ENCODE data around the gene ROR1. TPM values are rescaled to one million over a fixed set of nuclear protein-coding genes. Genes with fewer than 3 reads are reported as not detected.
"Not testable (repeated sequence)": the region's sequence is repeated elsewhere in the genome, so short reads cannot be mapped to it uniquely, and the experiment has no call there.

Gene ROR1
- total and polyA plus RNA-seq, 5 donors from 2014 or later, result not detected

GRCh38 chr1:64095832-64096231, 322.0 kb downstream of the ROR1 start:
- Mint-ChIP-seq H3K36me3 (no peaks in the 10 kb centered on the region), H3K27me3 (peaks cover 7% of the 10 kb centered on the region), H3K27ac (no peak overlapping the region), H3K4me3 (no peak overlapping the region), H3K4me1 (no peaks in the 10 kb centered on the region), H3K9me3 (no peaks in the 10 kb centered on the region)
- Histone ChIP-seq H3K27me3 (ENCODE audit: control insufficient read depth, insufficient read depth, low read length) (no peaks in the 10 kb centered on the region), H3K4me1 (ENCODE audit: control insufficient read depth, insufficient read depth, low read length, poor library complexity, severe bottlenecking) (no peaks in the 10 kb centered on the region), H3K27ac (ENCODE audit: insufficient read depth, low read length, poor library complexity, severe bottlenecking) (no peak overlapping the region), H3K36me3 (ENCODE audit: control insufficient read depth, insufficient read depth, low read length) (no peaks in the 10 kb centered on the region), H3K9me3 (ENCODE audit: control insufficient read depth in 2 of 2, low read length in 2 of 2) (no peaks in the 10 kb centered on the region), H3K4me3 (ENCODE audit: low read depth, low read length) (no peak overlapping the region)
- DNase-seq (no peak), ATAC-seq (ENCODE audit: low read depth in 2 of 2) (no peak)

- Histone ChIP-seq H3K36me3 (ENCODE audit: control insufficient read depth, insufficient read depth, low read length) (no peaks in the 10 kb centered on the region), H3K4me1 (ENCODE audit: control insufficient read depth, insufficient read depth, low read length, poor library complexity, severe bottlenecking) (no peaks in the 10 kb centered on the region), H3K27ac (ENCODE audit: insufficient read depth, low read length, poor library complexity, severe bottlenecking) (no peak overlapping the region), H3K4me3 (ENCODE audit: low read depth, low read length) (no peak overlapping the region), H3K9me3 (ENCODE audit: control insufficient read depth in 2 of 2, low read length in 2 of 2) (no peaks in the 10 kb centered on the region), H3K27me3 (ENCODE audit: control insufficient read depth, insufficient read depth, low read length) (no peaks in the 10 kb centered on the region)
- DNase-seq, result no peak
- no peaks in the 10 kb centered on the region for H3K36me3 Mint-ChIP-seq
- H3K27ac Mint-ChIP-seq, result no peak overlapping the region
- H3K27me3 Mint-ChIP-seq, result peaks cover 12% of the 10 kb centered on the region
- H3K4me3 Mint-ChIP-seq, result no peak overlapping the region
- H3K9me3 Mint-ChIP-seq, result no peaks in the 10 kb centered on the region
- no peaks in the 10 kb centered on the region for H3K4me1 Mint-ChIP-seq
- ATAC-seq (ENCODE audit: low read depth in 2 of 2), result no peak
These were observed 324.0 kb downstream of the ROR1 start for GRCh38 chr1:64097859-64098258.

- Mint-ChIP-seq H3K9me3 (no peaks in the 10 kb centered on the region), H3K27me3 (peaks cover 12% of the 10 kb centered on the region), H3K4me1 (no peaks in the 10 kb centered on the region), H3K36me3 (no peaks in the 10 kb centered on the region), H3K4me3 (no peak overlapping the region), H3K27ac (no peak overlapping the region)
- Histone ChIP-seq H3K27me3 (ENCODE audit: control insufficient read depth, insufficient read depth, low read length) (no peaks in the 10 kb centered on the region), H3K36me3 (ENCODE audit: control insufficient read depth, insufficient read depth, low read length) (no peaks in the 10 kb centered on the region), H3K9me3 (ENCODE audit: control insufficient read depth in 2 of 2, low read length in 2 of 2) (no peaks in the 10 kb centered on the region), H3K4me3 (ENCODE audit: low read depth, low read length) (no peak overlapping the region), H3K27ac (ENCODE audit: insufficient read depth, low read length, poor library complexity, severe bottlenecking) (no peak overlapping the region), H3K4me1 (ENCODE audit: control insufficient read depth, insufficient read depth, low read length, poor library complexity, severe bottlenecking) (no peaks in the 10 kb centered on the region)
- DNase-seq (no peak), ATAC-seq (ENCODE audit: low read depth in 2 of 2) (no peak)
These were observed 324.6 kb downstream of the ROR1 start for GRCh38 chr1:64098436-64098835.

GRCh38 chr1:64098846-64099582, 325.2 kb downstream of the ROR1 start:
- no peak overlapping the region for H3K4me3 ChIP-seq (ENCODE audit: low read depth, low read length)
- no peaks in the 10 kb centered on the region for H3K9me3 ChIP-seq (ENCODE audit: control insufficient read depth in 2 of 2, low read length in 2 of 2)
- no peaks in the 10 kb centered on the region for H3K4me1 Mint-ChIP-seq
- no peaks in the 10 kb centered on the region for H3K36me3 ChIP-seq (ENCODE audit: control insufficient read depth, insufficient read depth, low read length)
- no peaks in the 10 kb centered on the region for H3K27me3 ChIP-seq (ENCODE audit: control insufficient read depth, insufficient read depth, low read length)
- H3K27me3 Mint-ChIP-seq, result peaks cover 7% of the 10 kb centered on the region
- H3K27ac Mint-ChIP-seq, result no peak overlapping the region
- H3K27ac ChIP-seq (ENCODE audit: insufficient read depth, low read length, poor library complexity, severe bottlenecking), result no peak overlapping the region
- no peaks in the 10 kb centered on the region for H3K9me3 Mint-ChIP-seq
- no peaks in the 10 kb centered on the region for H3K4me1 ChIP-seq (ENCODE audit: control insufficient read depth, insufficient read depth, low read length, poor library complexity, severe bottlenecking)
- no peak overlapping the region for H3K4me3 Mint-ChIP-seq
- DNase-seq (no peak), ATAC-seq (ENCODE audit: low read depth in 2 of 2) (no peak)
- H3K36me3 Mint-ChIP-seq, result no peaks in the 10 kb centered on the region

- H3K4me1 Mint-ChIP-seq, result no peaks in the 10 kb centered on the region
- ATAC-seq (ENCODE audit: low read depth in 2 of 2), result no peak
- no peak overlapping the region for H3K27ac Mint-ChIP-seq
These were observed 327.0 kb downstream of the ROR1 start for GRCh38 chr1:64100791-64101190.

GRCh38 chr1:64104585-64104984, 330.8 kb downstream of the ROR1 start:
- not testable (repeated sequence) for H3K9me3 Mint-ChIP-seq; H3K27ac Mint-ChIP-seq; DNase-seq; H3K4me3 ChIP-seq (ENCODE audit: low read depth, low read length); H3K4me3 Mint-ChIP-seq; H3K4me1 Mint-ChIP-seq; ATAC-seq (ENCODE audit: low read depth in 2 of 2); H3K36me3 Mint-ChIP-seq; H3K36me3 ChIP-seq (ENCODE audit: control insufficient read depth, insufficient read depth, low read length); H3K9me3 ChIP-seq (ENCODE audit: control insufficient read depth in 2 of 2, low read length in 2 of 2); H3K4me1 ChIP-seq (ENCODE audit: control insufficient read depth, insufficient read depth, low read length, poor library complexity, severe bottlenecking); H3K27ac ChIP-seq (ENCODE audit: insufficient read depth, low read length, poor library complexity, severe bottlenecking); H3K27me3 ChIP-seq (ENCODE audit: control insufficient read depth, insufficient read depth, low read length)
- peaks cover 20% of the 10 kb centered on the region for H3K27me3 Mint-ChIP-seq

More at GRCh38 chr1:64100791-64101190, 327.0 kb downstream of the ROR1 start:
- Mint-ChIP-seq H3K27me3 (peaks cover 5% of the 10 kb centered on the region), H3K4me3 (no peak overlapping the region), H3K9me3 (peaks cover 0 to 4% (median 0%) of the 10 kb centered on the region in 7 donors), H3K36me3 (no peaks in the 10 kb centered on the region)
- no peaks in the 10 kb centered on the region for H3K27me3 ChIP-seq (ENCODE audit: control insufficient read depth, insufficient read depth, low read length)
- no peaks in the 10 kb centered on the region for H3K36me3 ChIP-seq (ENCODE audit: control insufficient read depth, insufficient read depth, low read length)
- no peak overlapping the region for H3K27ac ChIP-seq (ENCODE audit: insufficient read depth, low read length, poor library complexity, severe bottlenecking)
- H3K9me3 ChIP-seq (ENCODE audit: control insufficient read depth in 2 of 2, low read length in 2 of 2), result no peaks in the 10 kb centered on the region
- H3K4me1 ChIP-seq (ENCODE audit: control insufficient read depth, insufficient read depth, low read length, poor library complexity, severe bottlenecking), result no peaks in the 10 kb centered on the region
- no peak overlapping the region for H3K4me3 ChIP-seq (ENCODE audit: low read depth, low read length)
- no peak for DNase-seq

GRCh38 chr1:64107118-64107519, 333.3 kb downstream of the ROR1 start:
- Histone ChIP-seq H3K9me3 (ENCODE audit: control insufficient read depth in 2 of 2, low read length in 2 of 2) (no peaks in the 10 kb centered on the region), H3K27me3 (ENCODE audit: control insufficient read depth, insufficient read depth, low read length) (no peaks in the 10 kb centered on the region), H3K4me1 (ENCODE audit: control insufficient read depth, insufficient read depth, low read length, poor library complexity, severe bottlenecking) (no peaks in the 10 kb centered on the region), H3K27ac (ENCODE audit: insufficient read depth, low read length, poor library complexity, severe bottlenecking) (no peak overlapping the region), H3K4me3 (ENCODE audit: low read depth, low read length) (no peak overlapping the region), H3K36me3 (ENCODE audit: control insufficient read depth, insufficient read depth, low read length) (no peaks in the 10 kb centered on the region)
- Mint-ChIP-seq H3K9me3 (peaks cover 0 to 4% (median 0%) of the 10 kb centered on the region in 7 donors), H3K4me3 (no peak overlapping the region), H3K27me3 (peaks cover 24% of the 10 kb centered on the region), H3K36me3 (no peaks in the 10 kb centered on the region), H3K4me1 (no peaks in the 10 kb centered on the region), H3K27ac (no peak overlapping the region)
- DNase-seq (no peak), ATAC-seq (ENCODE audit: low read depth in 2 of 2) (no peak)

GRCh38 chr1:64107632-64108031, 333.8 kb downstream of the ROR1 start:
- DNase-seq (no peak), ATAC-seq (ENCODE audit: low read depth in 2 of 2) (no peak)
- no peaks in the 10 kb centered on the region for H3K36me3 Mint-ChIP-seq
- peaks cover 24% of the 10 kb centered on the region for H3K27me3 Mint-ChIP-seq
- H3K36me3 ChIP-seq (ENCODE audit: control insufficient read depth, insufficient read depth, low read length), result no peaks in the 10 kb centered on the region
- no peaks in the 10 kb centered on the region for H3K9me3 ChIP-seq (ENCODE audit: control insufficient read depth in 2 of 2, low read length in 2 of 2)
- no peaks in the 10 kb centered on the region for H3K4me1 ChIP-seq (ENCODE audit: control insufficient read depth, insufficient read depth, low read length, poor library complexity, severe bottlenecking)
- H3K4me1 Mint-ChIP-seq, result no peaks in the 10 kb centered on the region
- H3K4me3 Mint-ChIP-seq, result no peak overlapping the region
- H3K9me3 Mint-ChIP-seq, result peaks cover 0 to 4% (median 0%) of the 10 kb centered on the region in 7 donors
- H3K27me3 ChIP-seq (ENCODE audit: control insufficient read depth, insufficient read depth, low read length), result no peaks in the 10 kb centered on the region
- no peak overlapping the region for H3K27ac ChIP-seq (ENCODE audit: insufficient read depth, low read length, poor library complexity, severe bottlenecking)
- H3K4me3 ChIP-seq (ENCODE audit: low read depth, low read length), result no peak overlapping the region
- no peak overlapping the region for H3K27ac Mint-ChIP-seq

Data from CD4-positive, CD25-positive, alpha-beta regulatory T cell (primary cell).